NCI-H226 (cell line): Measurements from ENCODE around the gene CAMKK2.
"Not testable (repeated sequence)": the region's sequence is repeated elsewhere in the genome, so short reads cannot be mapped to it uniquely, and the experiment has no call there.

Source experiments
- DNase-seq: peaks from one replicate; pipeline ENCODE4 v3.0.0-alpha.2; 2015

Gene CAMKK2

DNA sequence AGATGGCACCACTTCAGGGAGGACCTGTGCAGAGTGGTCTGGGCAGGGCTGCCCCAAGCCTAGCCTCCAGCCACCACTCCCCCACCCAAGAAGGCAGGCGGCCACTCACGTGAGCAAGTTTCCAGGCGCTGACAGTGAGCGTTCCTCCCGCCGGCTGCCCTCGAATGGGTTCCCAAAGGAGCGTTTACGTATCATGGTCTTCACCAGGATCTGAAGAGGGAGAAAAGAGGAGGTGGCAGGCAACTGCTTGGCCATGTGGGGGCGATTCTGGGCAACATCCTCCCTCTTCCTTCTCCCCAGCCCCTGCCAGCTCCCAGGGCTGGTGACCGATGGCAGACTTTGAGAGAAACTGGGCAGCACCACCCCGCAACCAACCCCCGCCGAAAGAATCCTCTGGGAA, 51.5 kb downstream of the CAMKK2 start:
- no peak for DNase-seq

- no peak for DNase-seq
These were observed 55.1 kb downstream of the CAMKK2 start for GRCh38 chr12:121241156-121241970.

DNA sequence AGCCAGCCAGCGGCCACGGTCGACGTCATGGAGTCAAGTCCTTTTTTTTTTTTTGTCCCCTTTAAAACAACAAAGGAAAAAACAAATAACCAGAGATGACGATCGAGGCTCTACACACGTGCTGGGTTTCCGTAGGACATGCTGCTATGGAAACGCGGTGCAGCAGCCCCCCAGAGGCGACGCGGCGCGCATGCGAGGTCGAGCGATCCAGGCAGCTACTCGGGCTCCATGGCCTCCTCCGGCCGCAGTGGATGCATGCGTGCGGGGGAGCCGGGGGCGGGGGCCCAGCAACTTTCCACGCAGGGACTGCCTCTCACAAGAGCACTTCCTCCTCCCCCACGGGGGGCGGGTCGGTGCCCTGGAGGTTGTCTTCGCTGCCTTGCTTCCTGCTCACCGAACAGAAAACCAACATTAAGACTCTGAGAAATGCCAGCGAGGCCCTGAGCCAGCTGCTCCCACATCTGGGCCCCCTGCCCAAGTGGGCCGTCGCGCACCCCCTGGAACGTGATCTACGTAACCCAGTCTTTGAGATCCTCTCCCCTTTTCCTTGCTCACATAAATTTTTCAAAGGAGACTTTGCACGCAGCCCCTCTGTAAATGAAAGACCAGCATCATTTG, 55.9 kb downstream of the CAMKK2 start:
- DNase-seq = no peak

DNA sequence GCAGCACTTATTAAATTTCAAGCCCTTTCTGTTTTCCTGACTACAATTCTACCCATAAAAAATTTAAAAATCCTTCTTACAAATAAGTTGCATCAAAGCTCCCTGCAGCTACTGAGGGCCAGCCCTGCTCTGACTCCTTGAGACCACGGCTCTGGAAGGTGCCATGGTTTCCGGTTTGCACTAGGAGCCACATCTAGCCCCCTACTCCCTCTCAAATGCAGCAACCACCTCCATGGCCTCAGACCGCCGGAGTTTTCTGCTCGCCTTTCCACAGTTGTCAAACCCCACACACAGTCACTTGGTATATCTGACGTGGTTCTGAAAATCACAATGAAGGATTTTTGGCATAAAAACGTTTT, 56.5 kb downstream of the CAMKK2 start:
- DNase-seq = no peak

DNA sequence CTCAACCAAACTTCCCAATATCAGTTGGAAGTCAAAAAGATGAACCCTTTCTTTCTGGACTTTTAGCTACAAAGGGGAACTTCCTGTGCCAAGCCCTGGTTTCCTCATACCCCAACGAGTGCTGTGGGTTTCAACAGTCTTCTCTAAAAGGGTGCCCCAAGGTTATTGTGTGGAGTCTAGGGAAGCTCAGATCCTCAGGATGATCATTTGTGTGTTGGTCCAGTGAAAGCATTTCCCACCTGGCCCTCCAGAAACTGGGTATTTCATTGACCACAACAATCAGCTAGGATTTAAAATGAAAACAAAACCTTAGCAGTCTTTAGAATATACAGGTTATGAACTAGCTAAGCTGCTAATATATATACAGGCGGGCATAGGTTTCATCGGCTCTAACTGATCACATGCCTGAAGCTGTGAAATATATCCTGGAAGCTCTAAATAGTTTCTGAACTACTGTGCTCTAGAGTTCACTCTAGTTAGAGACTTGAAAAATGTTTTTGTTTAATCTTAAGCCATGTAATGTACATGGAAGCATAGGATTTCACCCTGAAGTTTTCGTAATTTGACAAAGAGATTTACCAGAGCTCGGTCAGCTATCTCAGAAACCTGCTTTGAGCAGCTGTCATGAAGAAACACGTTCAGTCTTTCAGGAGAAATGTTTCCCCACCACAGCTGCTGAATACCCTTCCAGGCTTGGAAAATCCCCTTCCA, 57.0 kb downstream of the CAMKK2 start:
- no peak for DNase-seq

- no peak for DNase-seq
These were observed 57.7 kb downstream of the CAMKK2 start for GRCh38 chr12:121238604-121239350.

- no peak for DNase-seq
These were observed 58.4 kb downstream of the CAMKK2 start for GRCh38 chr12:121238086-121238485.

DNA sequence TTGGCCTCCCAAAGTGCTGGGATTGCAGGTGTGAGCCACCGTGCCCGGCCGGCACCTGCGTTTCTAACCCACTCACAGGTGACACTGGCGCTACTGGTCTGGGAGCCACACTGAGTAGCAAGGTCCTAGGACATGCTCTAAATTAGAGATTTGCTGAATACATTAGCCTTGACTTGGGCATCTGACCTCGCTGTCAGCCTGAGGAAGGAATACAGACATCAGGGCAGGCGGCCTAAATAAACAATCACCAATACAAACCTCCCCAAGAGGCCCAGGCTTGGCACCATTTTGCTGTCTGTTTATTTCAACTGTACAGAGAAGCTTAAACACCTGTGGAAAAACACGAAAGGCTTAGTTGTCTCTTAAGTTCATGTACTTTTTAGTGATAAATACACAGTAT, 59.1 kb downstream of the CAMKK2 start:
- no peak for DNase-seq

GRCh38 chr12:121236776-121237175, 59.7 kb downstream of the CAMKK2 start:
- DNase-seq = no peak

DNA sequence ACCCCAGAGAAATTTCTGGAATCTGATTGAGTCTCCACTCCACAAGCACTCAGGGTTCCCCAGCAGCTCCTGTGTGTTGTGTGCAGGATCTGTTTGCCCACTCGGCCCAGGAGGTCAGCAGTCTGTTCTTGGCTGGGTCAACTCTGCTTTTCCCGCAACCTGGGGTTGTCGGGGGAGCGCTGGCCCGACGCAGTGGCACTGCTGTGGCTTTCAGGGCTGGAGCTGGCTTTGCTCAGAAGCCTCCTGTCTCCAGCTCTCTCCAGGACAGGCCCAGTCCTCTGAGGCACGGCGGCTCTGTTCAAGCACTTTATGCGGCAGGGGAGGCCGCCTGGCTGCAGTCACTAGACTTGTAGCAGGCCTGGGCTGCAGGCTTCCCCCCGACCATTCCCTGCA, 62.9 kb downstream of the CAMKK2 start:
- DNase-seq = no peak

DNA sequence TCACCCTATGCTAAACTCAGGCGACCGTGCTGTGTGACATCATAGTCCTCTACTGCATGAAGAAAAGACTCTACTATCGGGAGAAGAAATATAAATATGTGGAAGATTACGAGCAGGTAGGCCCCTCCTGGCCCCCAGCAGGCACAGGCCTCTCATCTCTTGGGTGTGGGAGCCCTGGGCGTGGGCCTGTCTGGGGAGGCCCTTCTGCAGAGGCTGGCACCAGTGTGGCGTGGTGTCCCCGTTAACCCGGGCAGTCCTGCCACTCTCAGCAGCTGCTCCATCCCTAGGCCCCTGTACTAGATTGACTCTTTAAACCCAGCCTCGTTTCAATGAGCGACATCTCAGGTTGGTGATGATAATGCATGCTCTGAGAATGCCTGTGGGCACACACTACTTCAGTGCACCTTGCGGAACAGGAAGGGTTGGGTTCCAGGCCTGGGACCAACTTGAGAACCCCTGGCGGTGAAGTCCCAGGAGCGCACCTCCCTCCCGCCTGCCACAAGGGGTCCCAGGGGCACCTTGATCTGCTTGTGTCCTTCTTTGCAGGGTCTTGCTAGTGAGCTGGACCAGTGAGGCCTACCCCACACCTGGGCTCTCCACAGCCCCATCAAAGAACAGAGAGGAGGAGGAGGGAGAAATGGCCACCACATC, 63.4 kb downstream of the CAMKK2 start:
- no peak for DNase-seq

DNA sequence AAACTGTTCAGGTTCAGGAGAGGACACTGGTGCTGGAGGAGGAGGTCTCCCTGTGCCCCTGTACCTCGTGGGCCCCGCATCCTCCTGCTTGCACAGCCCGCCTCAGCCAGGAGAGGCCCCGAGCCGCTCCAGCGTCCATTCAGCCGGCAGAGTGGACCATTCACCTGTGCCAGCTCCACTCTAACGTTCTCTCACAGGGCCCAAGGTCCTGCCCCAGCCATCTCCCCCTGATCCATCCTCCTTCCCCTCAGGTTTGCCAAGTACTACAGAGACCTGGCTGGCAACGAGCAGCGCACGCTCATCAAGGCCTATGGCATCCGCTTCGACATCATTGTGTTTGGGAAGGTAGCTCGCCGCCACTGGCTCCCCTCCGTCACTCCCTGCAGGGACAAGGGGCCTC, 64.3 kb downstream of the CAMKK2 start:
- no peak for DNase-seq

- no peak for DNase-seq
These were observed 66.0 kb downstream of the CAMKK2 start for GRCh38 chr12:121230538-121230907.

GRCh38 chr12:121229826-121230537, 66.5 kb downstream of the CAMKK2 start:
- peak; percentile 27 for DNase-seq

- no peak for DNase-seq
These were observed 67.4 kb downstream of the CAMKK2 start for GRCh38 chr12:121228919-121229665.

DNA sequence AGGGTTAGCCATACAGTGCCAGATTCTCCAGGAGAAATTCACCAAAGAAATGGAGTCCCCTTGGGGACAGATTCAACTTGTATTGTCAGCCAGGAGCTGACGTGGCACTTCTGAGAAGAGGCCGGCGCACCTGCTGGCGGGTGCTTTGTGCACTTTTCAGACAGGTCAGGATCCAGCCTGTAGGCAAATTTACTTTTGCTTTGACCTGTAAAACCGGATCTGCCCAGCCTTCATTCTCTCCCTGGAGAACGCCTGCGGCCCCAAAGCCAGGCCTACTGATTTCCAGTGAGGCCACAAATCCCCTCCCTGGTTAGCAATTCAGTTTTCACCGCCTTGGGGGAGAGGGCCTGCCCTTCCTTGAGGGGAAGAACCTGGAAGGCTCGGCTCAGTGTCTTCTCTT, 69.2 kb downstream of the CAMKK2 start:
- DNase-seq = no peak

- not testable (repeated sequence) for DNase-seq
These were observed 69.6 kb downstream of the CAMKK2 start for GRCh38 chr12:121226871-121227270.

DNA sequence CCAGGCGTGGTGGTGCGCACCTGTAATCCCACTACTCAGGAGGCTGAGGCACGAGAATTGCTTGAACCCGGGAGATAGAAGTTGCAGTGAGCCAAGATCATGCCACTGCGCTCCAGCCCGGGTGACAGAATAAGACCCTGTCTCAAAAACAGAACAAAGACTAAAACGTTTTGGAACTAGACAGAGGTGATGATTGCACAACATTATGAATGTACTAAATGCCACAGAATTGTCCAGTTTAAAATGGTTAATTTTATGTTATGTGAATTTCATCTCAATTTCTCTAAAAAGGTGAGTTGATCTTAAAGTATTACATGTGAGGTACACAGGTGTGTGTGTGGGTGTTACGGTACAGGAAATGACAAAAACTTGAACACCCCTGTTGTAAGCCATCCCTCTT, 70.1 kb downstream of the CAMKK2 start:
- no peak for DNase-seq

DNA sequence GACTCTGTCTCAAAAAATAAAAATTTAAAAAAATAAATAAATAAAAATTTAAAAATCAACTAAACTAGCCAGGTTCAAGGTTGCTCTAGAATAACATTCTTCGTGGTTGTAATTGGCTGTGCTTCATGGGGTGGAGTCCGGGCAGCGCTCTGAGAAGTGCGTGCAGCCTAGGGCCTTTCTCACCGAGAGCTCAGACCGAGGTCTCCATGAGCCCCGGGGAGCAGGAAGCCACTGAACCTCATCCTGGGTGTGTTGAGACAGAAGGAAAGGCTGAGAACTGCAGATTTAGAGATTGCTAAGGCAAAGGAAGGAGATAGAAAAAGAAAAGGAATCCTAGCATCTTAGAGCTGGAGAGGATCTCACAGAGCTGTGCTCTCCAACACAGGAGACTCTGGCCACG, 71.9 kb downstream of the CAMKK2 start:
- DNase-seq = no peak

DNA sequence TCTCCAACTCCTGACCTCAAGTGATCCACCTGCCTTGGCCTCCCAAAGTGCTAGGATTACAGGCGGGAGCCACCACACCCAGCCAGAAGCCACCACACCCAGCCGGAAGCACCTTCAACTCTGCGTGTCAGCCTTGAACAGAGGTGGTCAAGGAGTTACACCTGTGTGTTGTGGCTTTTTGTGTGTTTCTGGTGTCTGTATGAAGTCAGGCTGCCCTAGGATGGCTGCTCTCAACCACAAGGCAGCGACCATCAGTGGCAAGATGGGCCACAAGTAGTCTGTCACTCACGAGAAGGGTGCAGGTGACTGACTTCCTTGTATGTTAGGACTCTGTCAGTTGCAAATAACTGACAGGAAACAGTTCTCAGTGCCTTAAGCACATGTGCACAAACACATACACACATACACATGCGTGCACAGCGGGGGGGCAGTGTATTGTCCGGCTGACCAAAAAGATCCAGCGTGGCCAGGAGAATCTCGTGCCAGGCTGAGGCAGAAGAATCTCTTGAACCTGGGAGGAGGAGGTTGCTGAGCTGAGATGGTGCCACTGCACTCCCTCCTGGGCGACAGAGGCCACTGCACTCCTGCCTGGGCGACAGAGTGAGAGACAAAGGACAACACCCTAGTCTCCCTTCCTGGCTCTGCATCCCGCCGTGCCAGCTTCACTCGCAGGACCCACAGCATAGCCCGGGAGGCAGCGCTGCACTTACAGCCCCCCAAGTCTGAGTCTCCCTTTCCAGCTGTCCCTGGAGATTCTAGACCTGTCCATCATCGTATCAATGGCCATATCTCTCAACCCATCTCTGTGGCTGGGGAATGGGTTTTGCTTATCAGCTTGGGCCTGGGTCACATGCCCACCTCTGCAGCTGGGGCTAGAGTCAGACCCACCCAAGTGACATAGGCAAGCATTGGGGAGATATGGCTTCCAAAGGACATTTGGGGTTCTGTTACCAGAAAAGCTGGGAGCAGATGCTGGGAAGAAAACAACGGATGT, 72.9 kb downstream of the CAMKK2 start:
- no peak for DNase-seq
